Ureter (tissue), 1 donor: ENCODE measurements around the gene MEF2A. TPM values are rescaled to one million over a fixed set of nuclear protein-coding genes. Genes with fewer than 3 reads are reported as not detected.

ENCODE experiments used
- DNase-seq: peaks from one replicate; pipeline ENCODE4 v3.0.0-alpha.2; 2020; ENCODE audit warnings: low spot score
- total RNA-seq: library from RNA; stranded (reverse); gene quantifications from one replicate; pipeline ENCODE4 v1.2.4, GENCODE V29; 2023
- donor health status: DM: yes; HTN: yes; CAD: no.

Gene MEF2A
- total RNA-seq, 1 donor from 2014 or later: 74.2 TPM

DNA sequence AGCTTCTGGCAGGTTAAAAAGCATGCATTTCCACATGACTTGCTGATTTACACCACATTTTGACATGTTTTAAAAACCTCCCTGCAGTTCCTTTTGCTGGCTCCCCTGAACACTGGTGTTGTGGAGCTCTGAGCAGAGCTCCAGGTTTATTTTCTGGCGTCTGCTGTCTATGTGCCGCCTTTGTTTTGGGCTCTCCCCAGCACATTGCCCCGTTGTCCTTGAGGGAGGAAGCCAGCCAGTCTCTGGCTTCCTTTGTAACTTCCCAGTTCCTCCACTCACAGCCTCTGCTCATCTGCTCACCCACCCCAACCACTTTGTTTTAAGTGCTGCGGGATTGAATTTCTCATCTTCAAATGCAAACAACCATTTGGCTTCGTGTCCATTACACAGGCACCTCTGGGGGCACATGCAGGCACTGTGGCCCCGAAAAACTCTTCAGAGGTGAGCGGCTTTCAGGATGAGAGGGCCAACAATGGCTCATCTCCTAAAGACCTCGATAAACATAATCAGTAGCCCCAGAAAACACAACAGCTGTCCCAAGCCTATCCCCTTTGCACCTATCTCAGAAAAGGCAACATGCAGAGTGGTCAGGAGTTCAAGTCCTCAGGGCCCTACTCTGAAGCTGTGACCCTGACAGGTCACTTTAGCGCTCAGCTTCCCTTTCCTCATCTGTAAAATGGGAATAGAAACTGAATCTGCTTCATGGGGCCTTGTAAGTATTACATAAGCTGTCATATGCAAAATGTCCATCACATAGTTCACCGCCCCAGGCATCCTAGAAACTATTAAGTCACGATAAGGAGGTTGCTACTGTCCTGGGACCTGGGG, 1.3 kb upstream of the MEF2A start:
- no peak for DNase-seq

DNA sequence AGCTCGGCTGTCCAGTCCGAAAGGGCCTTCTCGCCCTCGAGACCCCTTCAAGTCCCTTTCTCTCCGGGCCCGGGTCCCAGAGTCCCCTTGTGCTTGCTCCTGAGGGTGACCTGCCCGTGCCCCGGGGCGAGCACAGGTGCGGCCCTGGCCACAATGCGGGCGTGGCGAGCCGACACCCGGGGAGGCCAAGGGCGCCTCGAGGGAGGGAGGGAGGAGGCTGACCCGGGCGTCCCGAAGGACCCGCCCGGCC, 810 bp upstream of the MEF2A start:
- no peak for DNase-seq

DNA sequence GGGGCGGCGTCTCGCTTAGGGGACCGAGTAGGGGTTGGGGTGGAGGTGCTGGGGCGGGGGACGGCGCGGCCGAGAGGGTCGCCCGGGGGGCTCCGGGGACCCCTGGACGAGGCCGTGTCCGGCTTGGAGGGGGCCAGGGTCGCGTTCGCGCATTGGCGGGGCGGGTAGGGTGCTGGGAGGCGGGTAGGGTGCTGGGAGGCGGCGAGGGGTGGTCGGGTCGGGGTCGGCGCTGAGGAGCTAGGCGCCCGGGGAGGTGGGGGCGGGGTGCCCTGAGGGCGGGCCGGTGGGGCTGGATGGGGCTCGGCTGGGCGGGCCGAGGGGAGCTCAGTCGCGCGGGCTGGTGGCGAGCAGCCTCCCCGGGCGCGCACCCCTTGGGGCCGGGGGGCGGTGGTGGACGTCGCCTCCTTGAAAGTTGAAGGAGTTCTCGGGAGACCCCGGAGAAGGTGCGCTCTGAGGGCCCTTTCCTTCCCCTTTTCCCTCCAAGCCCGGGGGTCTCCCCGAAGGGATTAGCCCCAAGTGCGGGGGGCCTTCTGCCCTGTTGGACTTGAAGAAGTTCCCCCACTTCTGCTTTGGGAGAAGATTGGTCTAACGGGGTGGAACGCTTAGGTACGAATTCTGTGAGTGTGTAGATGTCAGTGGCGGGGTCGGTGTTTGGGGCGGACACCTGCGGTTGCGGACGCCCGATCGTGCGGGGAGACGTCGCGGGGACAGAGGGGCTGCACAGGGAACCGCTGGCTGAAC, 543 bp downstream of the MEF2A start:
- DNase-seq: peak; percentile 55

DNA sequence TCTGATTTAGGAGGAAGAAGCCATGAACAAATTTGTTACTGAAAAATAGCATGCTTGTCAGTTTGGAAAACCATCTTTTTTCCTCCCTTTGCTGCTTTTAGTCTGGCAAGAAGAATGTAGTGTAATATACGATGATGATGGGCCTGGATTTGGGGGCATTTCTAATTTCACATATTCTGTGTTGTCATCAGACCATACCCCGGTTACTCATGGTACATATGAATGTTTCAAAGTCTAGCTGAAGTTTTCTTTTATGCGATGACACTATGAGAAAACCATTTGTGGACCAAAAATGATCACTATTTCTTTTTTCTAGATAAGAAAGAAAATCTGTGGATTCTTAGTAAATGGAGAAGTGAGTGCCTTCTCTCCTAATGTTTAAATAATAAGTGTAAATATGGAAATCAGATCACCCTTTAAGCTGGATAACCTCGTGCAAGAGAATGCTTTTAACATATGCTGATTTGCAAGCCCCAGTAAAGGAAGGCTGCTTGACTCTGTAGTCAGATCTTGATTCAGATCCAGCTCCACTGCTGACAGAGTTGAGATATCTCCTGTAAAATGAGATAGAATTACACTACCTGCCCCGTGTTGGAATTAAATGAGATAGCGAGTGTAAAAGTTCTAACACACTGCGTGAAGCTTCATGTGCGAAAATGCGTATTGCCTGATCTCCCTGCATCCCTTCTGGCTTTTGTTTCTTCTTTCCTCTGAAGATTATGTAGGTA, 3.0 kb downstream of the MEF2A start:
- DNase-seq: no peak

DNA sequence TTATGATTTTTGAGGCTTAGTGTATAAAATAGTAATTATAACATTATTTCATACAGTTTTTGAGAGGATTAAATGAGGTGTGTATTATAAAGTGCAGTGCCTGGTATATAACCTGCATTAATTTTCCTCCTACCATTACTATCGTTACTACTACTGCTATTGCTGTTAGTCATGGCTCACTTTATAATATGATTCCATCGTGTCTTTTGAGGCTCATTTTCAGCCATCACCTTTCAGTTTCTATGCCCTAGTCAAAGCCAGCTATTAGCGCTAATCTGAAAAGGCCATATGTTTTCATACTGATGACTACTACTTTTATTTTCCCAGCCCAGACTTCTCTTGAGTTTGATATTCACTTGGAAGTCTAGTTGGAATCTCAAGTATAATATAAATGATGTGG, 5.5 kb downstream of the MEF2A start:
- no peak for DNase-seq

DNA sequence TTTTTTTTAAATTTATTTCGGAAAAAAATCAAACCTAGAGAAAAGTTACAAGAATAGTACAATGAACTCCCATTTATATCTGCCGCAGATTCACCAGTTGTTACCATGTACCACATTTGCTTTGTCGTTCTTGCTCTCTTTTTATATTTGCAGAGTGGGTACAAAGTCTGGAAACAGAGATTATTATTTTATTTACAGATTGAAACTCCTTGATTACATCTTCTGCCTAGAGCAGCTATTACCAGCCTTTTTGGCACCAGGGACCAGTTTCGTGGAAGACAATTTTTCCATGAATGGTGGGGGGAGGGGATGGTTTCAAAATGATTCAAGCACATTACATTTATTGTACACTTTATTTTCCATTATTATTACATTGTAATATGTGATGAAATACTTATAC, 8.3 kb downstream of the MEF2A start:
- no peak for DNase-seq

DNA sequence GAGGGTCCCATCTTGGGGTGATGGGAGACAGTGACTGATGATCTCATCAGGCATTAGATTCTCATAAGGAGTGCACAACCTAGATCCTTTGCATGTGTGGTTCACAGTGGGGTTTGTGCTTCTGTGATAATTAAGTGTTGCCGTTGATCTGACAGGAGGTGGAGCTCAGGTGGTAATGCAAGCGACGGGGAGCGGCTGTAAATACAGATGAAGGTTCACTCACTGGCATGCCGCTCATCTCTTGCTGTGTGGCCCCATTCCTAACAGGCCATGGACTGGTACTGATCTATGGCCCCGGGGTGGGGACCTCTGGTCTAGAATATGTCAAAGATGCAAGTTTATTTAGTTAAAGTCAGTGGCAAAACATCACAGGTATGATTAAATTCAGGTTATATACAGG, 8.7 kb downstream of the MEF2A start:
- DNase-seq: no peak

DNA sequence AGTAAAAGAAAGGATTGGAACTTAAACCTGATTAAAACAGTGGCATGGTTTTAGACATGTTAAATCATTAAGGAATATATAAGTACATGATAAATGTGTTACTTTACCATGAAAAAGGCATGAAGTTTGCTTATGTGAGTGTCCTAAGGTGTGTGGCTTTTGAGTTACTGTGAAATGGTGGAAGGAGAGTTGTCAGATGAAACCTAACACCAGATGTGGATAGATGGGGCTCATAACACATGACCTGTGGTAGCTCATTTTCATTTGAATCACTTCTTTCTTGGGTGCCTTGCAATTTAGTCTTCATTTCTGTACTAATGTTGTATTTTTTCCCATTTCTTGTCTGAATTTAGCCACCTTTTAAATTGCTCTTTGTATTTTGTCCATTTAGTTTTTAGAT, 13.0 kb downstream of the MEF2A start:
- no peak for DNase-seq

DNA sequence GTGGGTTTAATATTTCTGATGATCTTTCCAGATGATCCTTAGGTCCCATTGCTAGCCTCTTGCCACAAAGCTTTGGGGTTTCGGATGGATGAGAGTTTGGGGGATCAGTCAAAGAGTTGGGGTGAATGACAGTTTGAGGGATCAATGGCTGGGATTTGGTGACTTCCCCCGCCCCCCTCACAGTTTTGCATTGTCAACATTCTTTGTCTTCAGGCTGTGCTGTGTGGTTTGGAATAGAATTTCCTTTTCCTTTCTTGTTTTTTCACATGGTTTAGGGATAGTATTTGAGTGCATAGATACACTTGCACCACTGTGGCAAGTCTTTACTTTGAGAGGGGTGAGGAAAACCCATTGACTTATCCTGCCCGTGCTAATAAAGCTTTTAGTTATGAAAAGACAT, 14.3 kb downstream of the MEF2A start:
- DNase-seq: no peak

DNA sequence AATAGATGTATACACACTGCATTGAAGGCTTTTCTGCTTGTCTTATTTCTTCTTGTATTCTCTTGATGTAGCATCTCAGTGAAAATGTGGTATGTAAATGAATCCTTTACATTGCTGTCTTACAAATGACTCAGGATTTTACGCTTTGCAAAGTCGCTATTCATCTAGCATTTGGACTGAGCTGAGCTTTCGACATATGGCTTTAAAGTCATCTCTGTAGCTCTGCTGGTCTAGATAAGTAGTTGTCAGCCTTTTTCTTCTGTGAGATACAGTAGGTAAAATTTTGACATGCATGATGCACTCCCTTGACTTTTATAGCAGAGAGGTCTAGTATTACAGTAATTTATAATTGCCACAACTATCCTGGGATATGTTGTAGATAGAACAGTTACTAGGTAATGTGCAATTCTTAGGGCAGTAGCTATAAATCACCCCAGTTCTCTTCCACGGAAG, 16.8 kb downstream of the MEF2A start:
- no peak for DNase-seq

DNA sequence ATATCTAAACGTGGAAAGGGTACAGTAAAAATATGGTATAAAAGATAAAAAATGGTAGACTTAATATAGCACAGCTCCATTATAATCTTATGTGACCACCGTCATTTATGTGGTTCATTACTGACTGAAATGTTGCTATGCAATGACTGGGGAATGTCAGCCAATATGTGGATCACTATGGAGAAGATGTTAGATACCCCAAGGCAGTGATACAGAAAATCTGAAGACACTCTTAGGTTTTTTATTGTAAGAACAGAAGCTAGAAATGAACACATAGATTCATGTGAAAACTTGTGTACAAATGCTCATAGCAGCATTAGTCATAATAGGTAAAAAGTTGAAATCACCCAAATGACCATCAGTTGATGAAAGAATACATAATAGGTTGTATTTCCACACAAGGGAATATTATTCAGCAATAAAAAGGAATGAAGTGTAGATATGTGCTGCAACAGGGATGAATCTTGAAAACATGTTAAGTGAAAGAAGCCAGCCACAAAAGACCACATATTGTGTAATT, 18.4 kb downstream of the MEF2A start:
- no peak for DNase-seq

DNA sequence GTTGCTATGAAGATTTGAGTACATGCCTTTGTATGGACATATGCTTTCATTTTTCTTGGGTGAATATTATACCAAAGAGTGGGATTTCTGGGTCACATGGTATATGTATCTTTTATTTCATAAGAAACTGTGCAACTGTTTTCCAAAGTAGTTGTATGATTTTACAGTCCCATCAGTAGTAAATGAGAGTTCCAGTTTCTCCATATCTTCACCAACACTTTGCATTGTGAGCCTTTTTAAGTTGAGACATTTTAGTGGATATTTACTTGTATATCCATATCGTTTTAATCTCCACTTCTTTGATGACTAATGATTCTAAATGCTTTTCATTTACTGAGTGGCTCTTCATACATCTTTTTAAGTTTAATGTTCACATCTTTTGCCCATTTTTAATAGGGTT, 20.3 kb downstream of the MEF2A start:
- DNase-seq: no peak

DNA sequence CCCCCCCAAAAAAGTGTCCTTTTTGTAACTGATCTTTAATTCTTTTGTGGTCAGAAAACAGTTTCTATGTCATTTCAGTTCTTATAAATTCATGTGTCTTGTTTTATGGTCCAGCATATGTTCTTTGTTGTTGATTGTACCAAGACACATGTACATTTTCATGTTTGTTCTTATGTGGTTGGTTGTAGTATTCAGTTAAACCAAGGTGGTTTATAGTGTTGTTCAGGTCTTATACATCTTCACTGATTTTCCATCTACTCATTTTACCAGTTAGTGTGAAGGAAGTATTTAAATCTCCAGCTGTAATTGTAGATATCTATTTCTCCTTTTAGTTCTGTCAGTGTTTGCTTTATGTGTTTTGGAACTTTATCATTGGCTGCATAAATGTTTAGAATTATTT, 24.0 kb downstream of the MEF2A start:
- no peak for DNase-seq

DNA sequence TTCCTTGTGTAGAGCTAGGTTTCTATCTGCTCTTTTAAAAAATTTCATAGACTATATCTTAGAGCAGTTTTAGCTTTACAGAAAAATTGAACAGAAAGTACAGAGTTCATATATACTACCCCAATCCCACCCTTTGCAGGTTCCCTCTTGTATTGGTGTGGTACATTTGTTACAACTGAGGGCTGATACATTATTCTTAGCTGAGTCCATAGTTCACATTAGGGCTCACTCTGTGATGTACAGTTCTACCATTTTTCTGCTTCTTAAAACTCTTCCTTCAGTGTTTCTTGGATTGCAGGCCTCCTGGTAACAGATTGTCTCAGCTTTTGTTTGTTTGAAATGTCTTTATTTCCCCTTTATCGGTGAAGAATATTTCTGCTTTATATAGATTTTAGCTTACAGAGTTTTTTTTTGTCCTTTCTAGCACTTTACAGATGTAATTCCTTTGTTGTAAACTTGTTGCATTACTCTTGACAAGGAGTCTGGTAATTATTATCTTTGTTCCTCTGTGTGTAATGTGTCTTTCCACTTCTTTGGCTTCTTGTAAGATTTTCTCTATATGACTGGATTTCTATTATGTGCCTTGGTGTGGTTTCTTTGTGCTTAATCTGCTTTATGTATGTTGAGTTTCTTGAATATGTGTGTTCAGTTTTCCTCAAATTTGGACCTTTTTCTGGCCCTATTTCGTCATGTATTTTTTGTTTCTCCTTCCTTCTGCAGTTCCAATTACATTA, 25.3 kb downstream of the MEF2A start:
- no peak for DNase-seq

DNA sequence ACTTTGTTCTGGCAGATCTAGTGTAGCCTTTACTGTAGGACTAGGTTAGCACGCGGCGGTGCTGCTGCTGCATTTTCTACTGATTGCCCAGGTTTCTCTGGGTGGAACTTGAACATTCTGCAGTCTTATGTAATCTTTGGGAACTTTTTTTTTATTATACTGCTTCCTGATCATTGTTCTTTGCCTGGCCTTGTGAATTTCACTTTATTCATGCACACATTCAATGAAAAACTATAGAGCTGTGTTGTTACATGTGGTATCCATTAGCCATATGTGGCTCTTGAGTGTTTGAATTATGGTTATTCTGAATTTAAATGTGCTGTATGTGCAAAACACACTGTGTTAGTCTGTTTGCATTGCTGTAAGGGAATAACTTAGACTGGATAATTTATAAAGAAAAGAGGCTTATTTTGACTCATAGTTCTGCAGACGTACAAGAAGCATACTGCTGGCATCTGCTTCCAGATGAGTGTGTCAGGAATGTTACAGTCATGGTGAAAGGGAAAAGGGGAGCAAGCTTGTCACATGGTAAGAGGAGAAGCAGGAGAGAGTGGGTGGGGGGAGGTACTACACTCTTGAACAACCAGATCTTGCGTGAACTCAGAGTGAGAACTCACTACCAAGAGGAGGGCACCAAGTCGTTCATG, 26.5 kb downstream of the MEF2A start:
- no peak for DNase-seq

DNA sequence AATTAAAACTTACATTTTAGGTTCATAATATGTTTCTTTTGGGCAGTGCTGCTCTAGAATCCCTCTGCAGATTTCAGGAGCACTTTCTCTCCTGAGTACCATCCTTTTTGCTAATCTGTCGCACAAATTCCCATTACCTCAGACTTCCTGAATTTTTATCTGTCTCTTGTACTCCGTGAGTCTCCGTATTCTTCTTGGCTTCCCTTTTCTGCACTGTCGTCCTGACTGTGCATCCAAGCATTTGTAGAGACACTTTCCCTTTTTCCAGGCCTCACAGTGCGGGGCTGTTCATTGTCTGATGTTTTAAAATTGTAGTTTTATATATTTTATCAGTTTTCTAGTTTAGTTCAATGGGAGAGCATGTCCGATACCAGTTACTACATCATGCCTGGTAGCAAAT, 27.3 kb downstream of the MEF2A start:
- DNase-seq: no peak

DNA sequence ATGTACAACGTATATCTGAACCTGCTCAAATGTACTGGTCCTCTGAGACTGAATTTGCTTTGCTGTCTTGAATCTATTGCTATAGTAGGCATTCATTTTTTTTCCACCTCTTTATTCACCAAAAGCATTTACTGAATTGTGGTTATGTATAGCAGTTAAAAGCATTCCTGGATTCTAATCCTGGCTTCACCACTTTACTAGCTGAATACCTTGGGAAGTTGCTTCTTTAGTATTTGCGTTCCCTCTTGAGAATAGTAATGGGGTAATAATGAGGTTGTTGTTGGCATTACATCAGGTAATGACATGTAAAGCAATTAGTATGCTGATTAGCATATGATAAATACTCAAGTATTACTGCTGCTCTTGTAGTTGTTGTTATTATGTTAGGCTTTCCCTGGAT, 29.1 kb downstream of the MEF2A start:
- DNase-seq: no peak

DNA sequence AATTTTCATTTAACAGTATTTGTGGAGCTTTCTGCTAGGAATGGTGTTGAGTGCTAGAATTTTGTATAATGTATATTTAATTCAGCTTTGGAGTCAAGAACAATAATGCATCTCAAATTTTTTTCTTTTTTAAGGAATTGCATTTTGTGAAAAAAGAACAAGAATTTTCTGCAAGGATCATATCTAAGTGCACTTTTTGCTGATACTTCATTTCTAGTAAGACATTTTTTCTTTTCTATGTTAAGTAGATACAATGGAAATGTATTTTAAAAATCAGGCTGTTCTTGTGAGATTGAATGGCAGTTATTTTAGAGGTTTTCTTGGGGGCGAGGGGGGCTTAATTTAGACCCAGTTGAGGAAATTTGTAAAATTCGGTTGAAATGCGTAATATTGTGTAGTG, 32.5 kb downstream of the MEF2A start:
- no peak for DNase-seq

DNA sequence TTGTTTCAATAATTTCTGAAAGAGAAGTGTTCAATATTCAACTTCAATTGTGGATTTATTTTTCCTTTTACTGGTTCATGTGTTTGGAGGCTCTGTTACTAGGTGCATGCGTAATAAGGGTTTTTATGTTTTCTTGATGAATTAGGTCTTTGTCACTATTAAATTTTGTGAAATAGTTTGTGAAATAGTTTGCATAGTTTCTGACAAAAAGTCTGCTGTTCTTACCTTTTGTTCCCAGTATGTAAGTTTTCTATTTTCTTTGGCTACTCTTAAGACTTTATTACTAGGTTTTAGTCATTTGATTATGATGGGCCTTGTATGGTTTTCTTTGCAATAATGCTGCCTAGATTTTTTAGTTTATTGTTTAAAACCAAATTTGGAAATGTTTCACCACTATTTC, 38.0 kb downstream of the MEF2A start:
- no peak for DNase-seq

DNA sequence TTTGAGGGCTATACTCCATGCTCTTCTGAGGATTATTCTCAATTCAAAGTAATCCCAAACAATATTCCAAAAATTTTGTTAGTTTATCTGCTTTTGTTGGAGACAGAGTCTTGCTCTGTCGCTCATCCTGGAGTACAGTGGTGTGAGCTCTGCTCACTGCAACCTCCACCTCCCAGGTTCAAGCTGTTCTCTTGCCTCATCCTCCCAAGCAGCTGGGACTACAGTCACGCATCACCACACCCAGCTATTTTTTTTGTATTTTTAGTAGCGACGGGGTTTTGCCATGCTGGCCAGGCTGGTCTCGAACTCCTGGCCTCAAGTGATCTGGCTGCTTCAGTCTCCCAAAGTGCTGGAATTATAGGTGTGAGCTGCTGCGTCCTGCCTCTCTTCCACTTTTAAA, 39.1 kb downstream of the MEF2A start:
- DNase-seq: no peak

DNA sequence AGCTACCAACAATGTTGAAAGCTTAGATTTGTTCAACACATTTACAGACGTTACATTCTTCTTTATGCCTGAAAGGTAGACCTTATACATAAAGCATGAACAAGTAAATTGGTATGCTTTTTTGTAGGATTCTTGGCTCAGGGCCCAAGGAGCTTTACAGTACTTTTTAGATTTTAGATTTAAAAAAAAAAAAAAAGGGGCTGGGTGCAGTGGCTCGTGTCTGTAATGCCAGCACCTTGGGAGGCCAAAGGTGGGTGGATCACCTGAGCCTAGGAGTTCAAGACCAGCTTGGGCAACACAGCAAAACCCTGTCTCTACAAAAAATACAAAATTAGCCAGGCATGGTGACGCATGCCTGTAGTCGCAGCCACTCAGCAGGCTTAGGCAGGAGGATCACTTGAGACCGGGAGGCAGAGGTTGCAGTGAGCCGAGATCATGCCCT, 39.7 kb downstream of the MEF2A start:
- no peak for DNase-seq
